Measurements from ENCODE around the gene TMUB2. TPM values are rescaled to one million over a fixed set of nuclear protein-coding genes. Genes with fewer than 3 reads are reported as not detected.
A peak's percentile ranks its signal among the peaks of the same experiment; 100 is the strongest.

Gene TMUB2
- total and polyA plus RNA-seq, 9 of the 15 experiments (the other 6 are each of a cell fraction or from before 2014, with no cell fraction given): 4.1 to 29.8 (median 16.3) TPM

DNA sequence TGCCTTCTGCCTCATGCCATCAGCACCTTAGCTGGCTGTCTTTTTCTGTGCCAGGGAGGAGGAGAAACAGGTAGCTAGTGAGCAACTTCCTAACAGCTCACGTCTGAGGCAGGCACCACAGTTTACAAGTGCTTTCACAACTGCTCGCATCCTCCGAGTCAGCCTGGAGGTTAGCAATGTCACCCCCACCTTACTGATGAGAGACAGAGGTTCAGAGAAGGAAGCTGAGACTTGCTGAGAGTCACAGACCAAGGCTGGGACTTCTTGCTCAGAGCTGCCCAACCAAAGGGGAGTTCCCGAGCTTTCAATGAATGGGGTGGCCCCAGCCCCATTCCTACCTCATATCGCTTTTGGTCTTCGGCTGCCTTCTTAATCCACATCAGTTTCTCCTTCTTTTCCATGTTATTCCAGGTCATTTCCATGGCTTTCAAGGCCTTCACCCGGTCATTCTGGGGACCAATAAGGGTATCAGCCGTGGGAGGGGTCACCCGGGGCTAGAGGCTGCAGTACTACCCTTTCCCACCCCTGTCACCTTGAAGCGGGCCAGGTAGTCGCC is 23.1 kb downstream of the TMUB2 start (continued):
- TF ChIP-seq E2F4 (CRISPR knock-in tag; IDR thresholded peaks at IDR 0.05; ENCODE audit: low read depth) (no peak), ZNF436 (CRISPR knock-in tag; IDR thresholded peaks at IDR 0.05) (no peak), DPF2 (IDR thresholded peaks at IDR 0.05) (no peak), ZNF668 (CRISPR knock-in tag; IDR thresholded peaks at IDR 0.05) (0 out of 2 replicates have a peak, but pooled peaks have one; percentile 6), SMAD4 (CRISPR knock-in tag; conservative IDR thresholded peaks at IDR 0.05) (no peak), CBX8 (IDR thresholded peaks at IDR 0.05; ENCODE audit: borderline replicate concordance, extremely low read depth, low read depth, low read length, poor library complexity, severe bottlenecking) (no peak), ZNF644 (tag; IDR thresholded peaks at IDR 0.05; ENCODE audit: low read depth) (no peak), THRAP3 (IDR thresholded peaks at IDR 0.05; ENCODE audit: borderline replicate concordance) (peak; percentile 48; the same call in 1 of the 2 replicates), PHTF2 (CRISPR knock-in tag; IDR thresholded peaks at IDR 0.05) (no peak), LARP7 (IDR thresholded peaks at IDR 0.05) (no peak), ZNF316 (IDR thresholded peaks at IDR 0.05) (peak; percentile 2; the same call in 1 of the 2 replicates), ZNF696 (CRISPR knock-in tag; conservative IDR thresholded peaks at IDR 0.05) (no peak), SMARCB1 (IDR thresholded peaks at IDR 0.05; ENCODE audit: insufficient read length, low read depth) (no peak), KLF1 (tag; IDR thresholded peaks at IDR 0.05) (no peak), ZKSCAN3 (CRISPR knock-in tag; IDR thresholded peaks at IDR 0.05) (no peak), STAG1 (CRISPR knock-in tag; IDR thresholded peaks at IDR 0.05; ENCODE audit: borderline replicate concordance) (no peak), CCNT2 (IDR thresholded peaks at IDR 0.05; ENCODE audit: borderline replicate concordance, extremely low read depth, insufficient read length, low read depth, low read length) (no peak), SRSF1 (IDR thresholded peaks at IDR 0.05; ENCODE audit: low read depth, low read length) (no peak), POLR2A (conservative IDR thresholded peaks at IDR 0.05) (0 out of 2 replicates have a peak, but pooled peaks have one; percentile 32), ZBTB8A (IDR thresholded peaks at IDR 0.05; ENCODE audit: partially characterized antibody) (no peak), TOE1 (IDR thresholded peaks at IDR 0.05; ENCODE audit: borderline replicate concordance) (0 out of 2 replicates have a peak, but pooled peaks have one; percentile 27), TOE1 (CRISPR knock-in tag; IDR thresholded peaks at IDR 0.05; ENCODE audit: borderline replicate concordance, low read depth) (no peak), SPI1 (IDR thresholded peaks at IDR 0.05; ENCODE audit: borderline replicate concordance, low read depth, low read length) (no peak), PHB2 (IDR thresholded peaks at IDR 0.05; ENCODE audit: low read depth) (0 out of 2 replicates have a peak, but pooled peaks have one; percentile 37)
- TF ChIP-seq, protein P1, sequence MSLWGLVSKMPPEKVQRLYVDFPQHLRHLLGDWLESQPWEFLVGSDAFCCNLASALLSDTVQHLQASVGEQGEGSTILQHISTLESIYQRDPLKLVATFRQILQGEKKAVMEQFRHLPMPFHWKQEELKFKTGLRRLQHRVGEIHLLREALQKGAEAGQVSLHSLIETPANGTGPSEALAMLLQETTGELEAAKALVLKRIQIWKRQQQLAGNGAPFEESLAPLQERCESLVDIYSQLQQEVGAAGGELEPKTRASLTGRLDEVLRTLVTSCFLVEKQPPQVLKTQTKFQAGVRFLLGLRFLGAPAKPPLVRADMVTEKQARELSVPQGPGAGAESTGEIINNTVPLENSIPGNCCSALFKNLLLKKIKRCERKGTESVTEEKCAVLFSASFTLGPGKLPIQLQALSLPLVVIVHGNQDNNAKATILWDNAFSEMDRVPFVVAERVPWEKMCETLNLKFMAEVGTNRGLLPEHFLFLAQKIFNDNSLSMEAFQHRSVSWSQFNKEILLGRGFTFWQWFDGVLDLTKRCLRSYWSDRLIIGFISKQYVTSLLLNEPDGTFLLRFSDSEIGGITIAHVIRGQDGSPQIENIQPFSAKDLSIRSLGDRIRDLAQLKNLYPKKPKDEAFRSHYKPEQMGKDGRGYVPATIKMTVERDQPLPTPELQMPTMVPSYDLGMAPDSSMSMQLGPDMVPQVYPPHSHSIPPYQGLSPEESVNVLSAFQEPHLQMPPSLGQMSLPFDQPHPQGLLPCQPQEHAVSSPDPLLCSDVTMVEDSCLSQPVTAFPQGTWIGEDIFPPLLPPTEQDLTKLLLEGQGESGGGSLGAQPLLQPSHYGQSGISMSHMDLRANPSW (CRISPR knock-in tag; IDR thresholded peaks at IDR 0.05): no peak
- TF ChIP-seq, protein P2, sequence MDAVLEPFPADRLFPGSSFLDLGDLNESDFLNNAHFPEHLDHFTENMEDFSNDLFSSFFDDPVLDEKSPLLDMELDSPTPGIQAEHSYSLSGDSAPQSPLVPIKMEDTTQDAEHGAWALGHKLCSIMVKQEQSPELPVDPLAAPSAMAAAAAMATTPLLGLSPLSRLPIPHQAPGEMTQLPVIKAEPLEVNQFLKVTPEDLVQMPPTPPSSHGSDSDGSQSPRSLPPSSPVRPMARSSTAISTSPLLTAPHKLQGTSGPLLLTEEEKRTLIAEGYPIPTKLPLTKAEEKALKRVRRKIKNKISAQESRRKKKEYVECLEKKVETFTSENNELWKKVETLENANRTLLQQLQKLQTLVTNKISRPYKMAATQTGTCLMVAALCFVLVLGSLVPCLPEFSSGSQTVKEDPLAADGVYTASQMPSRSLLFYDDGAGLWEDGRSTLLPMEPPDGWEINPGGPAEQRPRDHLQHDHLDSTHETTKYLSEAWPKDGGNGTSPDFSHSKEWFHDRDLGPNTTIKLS (IDR thresholded peaks at IDR 0.05; ENCODE audit: borderline replicate concordance, low read depth): no peak

Measured in K562 (cell line).